Measurements from ENCODE around the gene CWC15. TPM values are rescaled to one million over a fixed set of nuclear protein-coding genes. Genes with fewer than 3 reads are reported as not detected.

CWC15 gene
- total RNA-seq, 1 donor: 89.5 TPM

DNA sequence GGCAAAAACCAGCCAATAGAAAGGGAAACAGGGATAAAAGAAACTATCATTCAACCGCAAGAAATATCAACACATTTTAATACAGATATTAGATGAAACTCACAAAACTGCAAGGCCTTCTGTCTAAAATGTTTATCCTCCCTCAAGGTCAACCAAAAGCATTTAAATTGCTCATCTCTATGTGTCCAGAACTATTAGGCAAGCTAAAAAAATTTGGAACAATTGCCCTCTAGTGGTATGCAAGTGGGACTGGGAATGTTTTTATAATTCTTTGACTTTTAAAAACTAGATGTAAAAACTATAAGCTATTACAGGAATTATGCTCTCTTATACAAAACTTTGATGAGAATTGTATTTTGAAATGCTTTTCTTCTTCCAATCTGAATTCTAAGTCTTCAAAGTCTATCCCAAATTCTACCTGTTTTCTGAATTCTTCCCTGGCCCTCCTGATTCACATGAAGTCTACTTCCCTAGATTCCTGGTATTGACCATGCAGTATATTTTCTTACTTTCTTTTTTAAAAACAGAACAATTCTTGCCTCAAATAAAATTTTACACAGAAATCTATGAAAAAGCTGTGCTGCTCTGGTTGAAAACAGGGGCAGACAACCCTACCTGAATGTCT lies 4.9 kb downstream of the CWC15 start:
- Histone ChIP-seq H3K4me1 (ENCODE audit: insufficient read depth, low read length) (peaks cover 10% of the 10 kb centered on the region), H3K4me3 (ENCODE audit: low read length) (no peak overlapping the region), H3K27me3 (ENCODE audit: insufficient read depth, low read length) (no peaks in the 10 kb centered on the region), H3K9me3 (ENCODE audit: low read depth, low read length) (no peaks in the 10 kb centered on the region)

DNA sequence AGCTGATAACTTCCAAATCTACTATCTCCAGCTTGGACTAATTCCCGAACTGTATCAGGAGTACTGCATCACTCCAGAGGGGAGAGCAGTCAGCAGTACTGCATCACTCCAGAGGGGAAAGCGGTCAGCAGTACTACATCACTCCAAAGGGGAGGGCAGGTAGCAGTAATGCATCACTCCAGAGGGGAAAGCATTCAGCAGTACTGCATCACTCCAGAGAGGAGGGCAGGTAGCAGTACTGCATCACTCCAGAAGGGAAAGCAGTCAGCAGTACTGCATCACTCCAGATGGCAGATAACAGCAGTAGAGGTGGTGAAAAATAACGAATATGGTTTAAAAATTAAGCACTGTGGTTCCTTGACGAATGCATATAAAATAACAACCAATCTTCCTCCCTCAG lies 8.4 kb downstream of the CWC15 start:
- H3K4me1 ChIP-seq (ENCODE audit: insufficient read depth, low read length): no peaks in the 10 kb centered on the region
- no peak overlapping the region for H3K4me3 ChIP-seq (ENCODE audit: low read length)
- H3K27me3 ChIP-seq (ENCODE audit: insufficient read depth, low read length): no peaks in the 10 kb centered on the region
- H3K9me3 ChIP-seq (ENCODE audit: low read depth, low read length): no peaks in the 10 kb centered on the region

DNA sequence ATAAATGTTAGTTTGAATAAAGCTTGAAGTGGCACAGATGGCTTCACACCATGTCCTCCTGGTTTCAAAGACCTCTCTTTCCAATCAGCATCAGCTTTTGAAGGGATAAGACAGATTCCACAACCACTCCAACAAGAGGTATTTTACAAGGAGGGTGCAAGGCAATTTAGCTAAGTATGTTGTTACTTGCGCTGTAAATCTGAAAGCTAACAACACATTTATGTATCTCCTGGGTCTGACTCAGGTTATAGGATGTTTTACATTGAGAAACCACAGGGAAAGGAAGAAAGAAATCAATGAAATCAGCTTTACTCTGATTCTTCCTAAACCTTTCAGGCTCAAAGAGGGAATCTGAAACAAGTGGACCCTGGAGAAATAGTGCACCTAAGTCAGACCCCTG lies 12.1 kb downstream of the CWC15 start:
- Histone ChIP-seq H3K4me1 (ENCODE audit: insufficient read depth, low read length) (no peaks in the 10 kb centered on the region), H3K9me3 (ENCODE audit: low read depth, low read length) (no peaks in the 10 kb centered on the region), H3K4me3 (ENCODE audit: low read length) (no peak overlapping the region), H3K27me3 (ENCODE audit: insufficient read depth, low read length) (no peaks in the 10 kb centered on the region)

DNA sequence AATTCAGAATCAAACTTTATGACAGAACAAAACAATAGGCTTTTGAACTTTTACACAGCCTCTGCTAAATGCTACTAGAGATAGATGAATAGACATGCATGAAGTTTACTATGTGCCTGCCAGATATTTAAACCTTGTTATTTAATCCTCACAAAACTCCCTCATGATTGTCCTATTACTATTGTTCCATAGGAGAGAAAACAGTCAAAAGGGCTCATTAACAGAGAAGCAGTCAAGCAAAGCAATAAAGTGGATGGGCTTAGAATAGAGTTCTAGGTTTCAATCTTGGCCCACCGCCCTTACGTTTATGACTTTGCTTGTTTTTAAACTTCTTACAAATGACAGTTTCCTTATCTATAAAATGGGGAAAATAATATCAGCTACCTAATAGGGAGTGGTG lies 12.9 kb downstream of the CWC15 start:
- no peaks in the 10 kb centered on the region for H3K4me1 ChIP-seq (ENCODE audit: insufficient read depth, low read length)

DNA sequence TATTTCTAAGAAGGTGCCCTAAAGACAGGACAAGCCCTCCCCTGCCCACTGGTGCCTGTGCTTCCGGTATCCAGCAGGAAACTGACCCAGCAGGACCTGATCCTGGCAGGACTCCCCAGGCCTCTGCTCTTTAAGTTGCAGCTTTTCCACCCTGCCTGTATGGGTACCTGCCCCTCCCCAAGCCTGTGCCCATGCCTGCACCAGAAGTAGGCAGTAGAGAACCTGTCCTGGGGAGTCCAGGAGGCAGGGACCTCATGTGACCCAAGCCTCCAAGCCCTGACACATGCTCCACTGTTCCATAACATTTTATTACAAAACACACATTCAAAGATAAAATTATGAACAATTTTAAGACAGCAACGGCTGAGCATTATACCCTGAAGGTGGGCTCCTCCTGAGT lies 14.2 kb downstream of the CWC15 start:
- Histone ChIP-seq H3K27me3 (ENCODE audit: insufficient read depth, low read length) (no peaks in the 10 kb centered on the region), H3K4me3 (ENCODE audit: low read length) (no peak overlapping the region), H3K4me1 (ENCODE audit: insufficient read depth, low read length) (no peaks in the 10 kb centered on the region), H3K9me3 (ENCODE audit: low read depth, low read length) (no peaks in the 10 kb centered on the region)

More for the DNA sequence above, 12.9 kb downstream of the CWC15 start:
- no peak overlapping the region for H3K4me3 ChIP-seq (ENCODE audit: low read length)
- no peaks in the 10 kb centered on the region for H3K9me3 ChIP-seq (ENCODE audit: low read depth, low read length)
- H3K27me3 ChIP-seq (ENCODE audit: insufficient read depth, low read length): no peaks in the 10 kb centered on the region

DNA sequence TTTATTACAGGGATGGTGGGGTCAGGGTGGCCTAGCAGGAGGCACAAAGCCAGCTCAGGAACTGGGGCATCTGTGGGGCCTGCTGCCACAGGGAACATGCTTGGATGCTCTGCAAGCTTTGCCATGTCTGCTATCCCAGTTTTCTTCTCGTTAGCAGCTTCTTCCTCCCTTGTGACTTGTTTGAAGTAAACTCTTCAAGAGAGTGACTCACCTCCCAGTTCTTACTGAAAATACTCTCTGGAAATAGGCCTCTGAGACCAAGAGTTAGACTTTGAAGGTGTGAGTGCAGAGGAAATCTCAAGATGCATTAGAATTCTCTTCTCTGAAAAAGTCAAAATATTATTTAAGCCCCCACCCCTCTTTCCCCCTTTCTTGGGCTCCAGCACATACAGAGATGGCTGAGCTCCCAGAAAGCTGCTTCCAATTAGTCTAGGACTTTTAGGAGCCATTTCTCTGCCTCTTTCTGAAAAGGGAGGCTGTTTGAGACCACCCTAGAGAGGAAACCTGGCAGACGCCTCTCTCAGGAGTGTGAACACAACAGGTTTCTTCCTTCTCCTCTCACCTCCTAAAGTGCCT lies 15.1 kb downstream of the CWC15 start:
- Histone ChIP-seq H3K4me1 (ENCODE audit: insufficient read depth, low read length) (no peaks in the 10 kb centered on the region), H3K9me3 (ENCODE audit: low read depth, low read length) (no peaks in the 10 kb centered on the region)

DNA sequence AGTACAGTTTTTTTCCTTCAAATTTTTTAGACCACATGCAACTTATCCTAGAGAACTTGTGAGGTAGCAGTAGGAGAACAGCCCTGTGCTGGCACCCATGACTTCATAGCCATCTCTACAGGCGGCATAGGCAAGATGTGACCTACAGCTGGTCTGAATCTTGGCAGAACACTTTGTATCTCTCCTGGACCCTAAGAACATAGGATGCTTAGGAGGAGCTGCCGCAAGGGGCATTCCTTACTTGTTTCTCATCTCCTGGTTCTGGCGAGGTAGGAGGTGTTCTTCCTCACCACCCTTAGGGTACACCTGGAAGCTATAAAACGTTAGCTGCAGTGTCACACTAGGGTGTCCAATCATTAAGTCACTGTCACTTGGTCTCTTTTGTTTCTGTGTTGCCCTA lies 16.4 kb downstream of the CWC15 start:
- Histone ChIP-seq H3K9me3 (ENCODE audit: low read depth, low read length) (no peaks in the 10 kb centered on the region), H3K27me3 (ENCODE audit: insufficient read depth, low read length) (no peaks in the 10 kb centered on the region), H3K4me1 (ENCODE audit: insufficient read depth, low read length) (no peaks in the 10 kb centered on the region), H3K4me3 (ENCODE audit: low read length) (no peak overlapping the region)

More for the DNA sequence above, 15.1 kb downstream of the CWC15 start:
- H3K27me3 ChIP-seq (ENCODE audit: insufficient read depth, low read length): no peaks in the 10 kb centered on the region
- no peak overlapping the region for H3K4me3 ChIP-seq (ENCODE audit: low read length)

DNA sequence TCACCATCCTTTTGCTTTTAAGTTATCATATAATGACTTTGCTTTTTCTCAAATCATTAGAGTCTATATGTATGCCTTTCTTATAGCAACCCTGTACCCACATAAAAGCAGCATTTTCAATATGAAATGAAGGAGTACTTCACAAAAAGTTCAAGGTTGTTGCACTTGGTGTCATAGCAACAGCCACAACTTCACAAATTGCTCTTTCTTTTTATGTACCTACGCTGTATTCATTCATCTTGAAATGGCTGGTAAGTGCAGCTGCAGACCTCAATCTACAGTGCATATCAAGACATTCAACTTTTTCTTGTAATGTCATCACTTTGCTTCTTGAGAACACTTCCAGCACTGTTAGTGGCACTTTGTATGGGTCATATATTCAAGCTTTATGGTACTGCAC lies 18.6 kb downstream of the CWC15 start:
- Histone ChIP-seq H3K9me3 (ENCODE audit: low read depth, low read length) (no peaks in the 10 kb centered on the region), H3K4me3 (ENCODE audit: low read length) (no peak overlapping the region), H3K27me3 (ENCODE audit: insufficient read depth, low read length) (no peaks in the 10 kb centered on the region), H3K4me1 (ENCODE audit: insufficient read depth, low read length) (no peaks in the 10 kb centered on the region)

DNA sequence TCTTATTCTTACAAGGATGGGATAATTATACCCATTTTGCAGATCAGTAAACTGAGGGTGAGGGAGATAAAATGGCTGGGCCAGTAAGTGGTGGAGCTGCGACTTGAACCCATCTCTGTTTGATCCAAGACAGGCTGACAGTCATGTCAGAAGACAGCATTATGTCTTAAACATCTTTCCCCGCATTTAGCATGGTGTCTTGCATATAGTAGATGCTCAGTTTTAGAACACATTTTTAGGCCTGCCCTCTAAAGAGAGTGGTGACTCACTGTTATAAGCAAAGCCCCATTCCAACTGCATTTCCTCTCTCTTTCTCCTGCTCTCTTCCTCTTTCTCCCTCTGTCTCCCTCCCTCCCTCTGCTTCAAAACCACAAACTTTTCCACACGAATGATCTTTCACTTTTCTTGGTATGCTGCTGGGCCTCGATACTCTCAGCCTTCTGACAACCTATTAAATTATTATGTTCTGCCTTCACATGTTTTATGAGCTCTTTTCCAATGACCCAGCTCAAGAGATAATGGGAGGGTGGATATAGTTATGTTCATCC lies 25.2 kb downstream of the CWC15 start:
- no peaks in the 10 kb centered on the region for H3K9me3 ChIP-seq (ENCODE audit: low read depth, low read length)

DNA sequence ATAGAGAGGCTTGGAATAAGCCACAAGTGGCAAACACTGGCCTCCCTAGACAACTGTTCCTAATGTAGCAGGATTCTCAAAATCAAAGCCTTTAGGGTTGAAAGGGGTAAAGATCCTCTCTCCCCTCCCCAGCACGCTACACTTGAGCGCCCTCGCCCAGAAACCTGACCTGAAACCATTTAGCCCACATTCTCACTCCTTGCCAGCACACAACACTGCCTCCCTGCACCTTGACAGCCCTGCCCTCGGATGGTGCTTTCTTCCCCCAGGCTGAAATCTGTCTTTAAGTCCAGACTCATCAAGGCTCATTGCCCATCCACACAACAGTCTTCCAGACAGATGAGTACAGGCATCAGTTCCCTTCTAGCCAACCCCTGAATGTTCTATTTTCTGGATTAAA lies 26.5 kb downstream of the CWC15 start:
- Histone ChIP-seq H3K4me3 (ENCODE audit: low read length) (no peak overlapping the region), H3K9me3 (ENCODE audit: low read depth, low read length) (no peaks in the 10 kb centered on the region), H3K27me3 (ENCODE audit: insufficient read depth, low read length) (no peaks in the 10 kb centered on the region), H3K4me1 (ENCODE audit: insufficient read depth, low read length) (peaks cover 6% of the 10 kb centered on the region)

More for the DNA sequence above, 25.2 kb downstream of the CWC15 start:
- H3K4me1 ChIP-seq (ENCODE audit: insufficient read depth, low read length): peaks cover 6% of the 10 kb centered on the region
- H3K4me3 ChIP-seq (ENCODE audit: low read length): no peak overlapping the region
- H3K27me3 ChIP-seq (ENCODE audit: insufficient read depth, low read length): no peaks in the 10 kb centered on the region

DNA sequence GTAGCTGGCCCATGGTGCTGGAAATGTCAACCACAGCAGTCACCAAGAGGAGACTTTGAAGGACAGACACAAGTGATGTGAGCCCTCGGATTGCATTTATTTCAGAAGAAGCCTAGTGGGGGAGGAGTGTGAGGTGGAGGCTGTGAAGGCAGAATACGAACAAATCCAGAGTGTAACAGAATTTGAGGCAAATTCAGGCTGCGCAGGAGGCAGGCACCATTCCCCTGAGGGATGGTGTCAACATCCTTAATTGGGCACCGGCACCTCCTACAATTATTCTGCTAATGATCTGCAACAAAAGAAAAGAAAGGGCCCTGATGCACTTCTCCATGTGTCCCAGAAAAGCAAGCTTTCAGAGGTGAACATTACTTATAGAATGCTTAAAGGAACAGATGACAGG lies 32.2 kb downstream of the CWC15 start:
- no peaks in the 10 kb centered on the region for H3K9me3 ChIP-seq (ENCODE audit: low read depth, low read length)
- no peaks in the 10 kb centered on the region for H3K27me3 ChIP-seq (ENCODE audit: insufficient read depth, low read length)
- H3K4me3 ChIP-seq (ENCODE audit: low read length): no peak overlapping the region
- H3K4me1 ChIP-seq (ENCODE audit: insufficient read depth, low read length): no peaks in the 10 kb centered on the region

DNA sequence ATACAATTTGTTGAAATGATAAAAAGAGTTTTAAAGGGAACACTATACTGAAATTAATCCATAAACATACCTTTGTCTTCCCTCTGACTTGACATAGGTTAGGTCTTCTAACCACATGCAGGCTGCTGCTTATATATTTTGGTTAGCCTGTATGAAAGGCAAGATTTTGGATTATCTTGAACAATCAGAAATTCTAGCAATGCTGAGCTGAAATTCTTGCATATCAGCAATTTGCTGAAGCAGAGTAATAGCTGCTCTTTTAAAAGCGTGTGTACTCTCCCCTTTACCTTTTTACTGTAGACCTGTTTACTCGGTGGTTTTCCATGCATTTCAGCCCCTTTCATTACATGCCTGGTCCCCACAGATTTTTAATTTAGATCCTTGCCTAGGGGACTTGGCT lies 34.0 kb downstream of the CWC15 start:
- H3K4me1 ChIP-seq (ENCODE audit: insufficient read depth, low read length): peaks cover 2% of the 10 kb centered on the region
- no peaks in the 10 kb centered on the region for H3K9me3 ChIP-seq (ENCODE audit: low read depth, low read length)
- H3K4me3 ChIP-seq (ENCODE audit: low read length): no peak overlapping the region
- H3K27me3 ChIP-seq (ENCODE audit: insufficient read depth, low read length): no peaks in the 10 kb centered on the region

DNA sequence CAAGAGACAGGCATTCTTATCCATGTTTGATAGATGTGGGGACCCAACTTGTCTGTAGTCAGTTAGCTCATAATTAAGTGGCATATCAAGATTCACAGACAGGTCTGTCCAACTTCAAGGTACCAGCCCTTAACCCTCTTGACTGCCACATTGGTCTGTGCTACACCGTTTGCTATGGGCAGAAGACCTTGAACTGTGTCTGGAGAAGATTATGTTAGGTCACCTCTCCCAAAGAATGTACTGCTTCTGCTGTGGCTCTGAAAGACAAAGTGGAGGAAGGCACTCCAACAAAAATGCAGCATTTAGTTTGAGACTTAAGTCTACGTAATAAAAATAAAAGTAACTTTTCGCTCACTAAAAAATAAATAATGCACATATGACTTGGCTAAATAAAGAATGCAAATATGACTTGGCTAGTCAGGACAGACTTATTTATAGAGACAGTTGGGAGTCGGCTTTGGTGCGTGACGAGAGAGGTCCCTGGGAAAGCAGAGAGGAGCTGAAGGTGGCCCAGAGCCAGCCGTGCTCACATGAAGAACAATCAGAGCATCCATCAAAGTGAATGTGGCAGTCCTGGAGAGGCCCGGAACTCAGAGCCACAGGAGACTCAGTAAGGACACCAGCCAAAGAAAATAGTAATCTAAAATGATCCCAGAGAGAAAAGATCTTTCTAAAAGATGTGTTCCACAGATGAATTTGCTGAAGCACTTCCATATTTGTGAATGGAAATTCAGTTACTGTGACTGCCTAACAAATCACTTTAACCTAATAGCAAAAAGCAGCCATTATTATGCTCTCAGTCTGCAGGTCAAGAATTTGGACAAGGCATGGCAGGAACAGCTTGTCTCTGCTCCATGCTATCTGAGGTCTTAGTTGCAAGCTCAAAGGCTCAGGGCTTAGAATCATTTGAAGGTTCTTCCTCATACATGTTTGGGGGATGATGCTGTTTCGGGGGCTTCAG lies 35.0 kb downstream of the CWC15 start:
- peaks cover 5% of the 10 kb centered on the region for H3K4me1 ChIP-seq (ENCODE audit: insufficient read depth, low read length)
- H3K4me3 ChIP-seq (ENCODE audit: low read length): no peak overlapping the region
- H3K9me3 ChIP-seq (ENCODE audit: low read depth, low read length): no peaks in the 10 kb centered on the region
- H3K27me3 ChIP-seq (ENCODE audit: insufficient read depth, low read length): no peaks in the 10 kb centered on the region

DNA sequence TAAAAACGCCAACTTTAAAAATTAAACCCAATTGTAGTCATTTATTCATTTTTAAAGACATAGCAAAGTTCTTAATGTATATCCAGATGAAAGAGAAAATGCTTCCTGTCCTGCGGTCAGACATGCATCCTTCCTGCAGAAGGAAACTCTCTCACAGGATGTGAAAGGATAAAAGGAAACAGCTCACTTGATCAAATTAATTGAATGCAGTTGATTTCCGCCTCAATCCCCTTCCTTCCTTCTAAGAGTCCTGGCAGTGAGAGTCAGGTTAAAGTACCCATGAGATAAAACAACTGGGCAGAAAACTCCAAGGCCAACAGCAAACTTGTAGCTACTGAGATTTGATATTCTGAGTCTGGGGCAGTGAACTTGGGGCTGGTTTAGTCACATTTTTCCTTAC lies 38.5 kb downstream of the CWC15 start:
- Histone ChIP-seq H3K4me1 (ENCODE audit: insufficient read depth, low read length) (peaks cover 5% of the 10 kb centered on the region), H3K9me3 (ENCODE audit: low read depth, low read length) (no peaks in the 10 kb centered on the region), H3K4me3 (ENCODE audit: low read length) (no peak overlapping the region), H3K27me3 (ENCODE audit: insufficient read depth, low read length) (no peaks in the 10 kb centered on the region)

DNA sequence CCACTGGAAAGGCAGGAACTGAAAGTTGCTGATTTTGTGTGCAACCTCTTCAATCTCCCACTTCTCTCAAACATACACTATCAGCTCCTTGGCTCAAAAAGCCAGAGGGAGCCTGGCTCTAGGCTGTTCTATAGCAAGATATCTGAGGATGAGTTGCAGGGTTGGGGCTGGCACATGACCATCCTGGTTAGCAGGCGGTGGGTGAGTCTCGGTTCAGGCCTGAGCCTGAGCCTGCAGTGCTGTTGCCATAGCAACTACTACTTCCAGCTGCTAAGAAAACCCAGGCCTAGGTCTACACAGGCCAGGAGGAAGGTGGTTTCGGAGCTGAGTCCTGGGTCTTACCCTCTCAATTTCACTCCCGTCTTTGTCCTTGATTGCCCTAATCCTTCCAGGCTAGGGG lies 39.0 kb downstream of the CWC15 start:
- Histone ChIP-seq H3K9me3 (ENCODE audit: low read depth, low read length) (no peaks in the 10 kb centered on the region), H3K4me3 (ENCODE audit: low read length) (no peak overlapping the region), H3K27me3 (ENCODE audit: insufficient read depth, low read length) (no peaks in the 10 kb centered on the region), H3K4me1 (ENCODE audit: insufficient read depth, low read length) (peaks cover 5% of the 10 kb centered on the region)

All from mononuclear cell (primary cell).